WTC11 (cell line): ENCODE measurements around the gene DMXL2. TPM values are rescaled to one million over a fixed set of nuclear protein-coding genes. Genes with fewer than 3 reads are reported as not detected.

Experiments used
- ATAC-seq: fragments of 200-7000 bp; cut with Tn5 transposase; 2 replicates; pipeline ENCODE4 v1.10.0; 2021; ENCODE audit warnings: mild to moderate bottlenecking, moderate library complexity
- CTCF ChIA-PET: fragments of 300-600 bp; sonication (Branson Sonifier 250); formaldehyde crosslinking; loops from one replicate; lab custom pipeline; 2021; ENCODE audit warnings: antibody characterized with exemption; lab: Charles Lee
- POLR2A ChIA-PET: fragments of 350-600 bp; sonication (Branson Sonifier 250); formaldehyde crosslinking; loops from one replicate; lab custom pipeline; 2021; ENCODE audit warnings: antibody characterized with exemption; lab: Charles Lee
- DNase-seq: peaks from one replicate; pipeline ENCODE4 v3.0.0; 2021; ENCODE audit warnings: low spot score
- H3K27ac Mint-ChIP-seq: 2 replicates; pipeline ENCODE4 v1.8.0; 2021; ENCODE audit warnings: mixed read lengths
- H3K27me3 Mint-ChIP-seq: 2 replicates; pipeline ENCODE4 v1.8.0; 2021; ENCODE audit warnings: low read depth, mild to moderate bottlenecking, moderate library complexity, mixed read lengths
- H3K36me3 Mint-ChIP-seq: 2 replicates; pipeline ENCODE4 v1.8.0; 2021; ENCODE audit warnings: mixed read lengths
- H3K4me1 Mint-ChIP-seq: 2 replicates; pipeline ENCODE4 v1.8.0; 2022; ENCODE audit warnings: mixed read lengths
- H3K4me3 Mint-ChIP-seq: 2 replicates; pipeline ENCODE4 v1.8.0; 2021; ENCODE audit warnings: mild to moderate bottlenecking, moderate library complexity, mixed read lengths
- H3K9me3 Mint-ChIP-seq: 2 replicates; pipeline ENCODE4 v1.8.0; 2021; ENCODE audit warnings: mixed read lengths
- ATF1 ChIP-seq: sonication (generic); formaldehyde crosslinking; IDR thresholded peaks from 2 replicates; pipeline ENCODE4 v1.8.1; 2023; ENCODE audit warnings: mild to moderate bottlenecking, moderate library complexity, missing genetic modification reagents
- CREM ChIP-seq: sonication (generic); formaldehyde crosslinking; IDR thresholded peaks from 2 replicates; pipeline ENCODE4 v1.8.1; 2022; ENCODE audit warnings: mild to moderate bottlenecking, missing genetic modification reagents, moderate library complexity
- GRHL2 ChIP-seq: fragments of 250-450 bp; sonication (Bioruptor Pico); IDR thresholded peaks from 2 replicates; pipeline ENCODE4 v1.8.0; 2022; ENCODE audit warnings: mild to moderate bottlenecking, moderate library complexity; ENCODE audit not compliant: insufficient replicate concordance, severe bottlenecking
- NFYB ChIP-seq: sonication (generic); formaldehyde crosslinking; conservative IDR thresholded peaks from 2 replicates; pipeline ENCODE4 v1.8.0; 2022; ENCODE audit warnings: low read depth, missing genetic modification reagents
- SOX15 ChIP-seq: fragments of 250-450 bp; sonication (Bioruptor Pico); IDR thresholded peaks from 2 replicates; pipeline ENCODE4 v1.9.0; 2021; ENCODE audit warnings: mild to moderate bottlenecking
- STAT6 ChIP-seq: sonication (generic); formaldehyde crosslinking; conservative IDR thresholded peaks from 2 replicates; pipeline ENCODE4 v1.8.1; 2023; ENCODE audit warnings: mild to moderate bottlenecking, low read depth, missing genetic modification reagents, moderate library complexity
- ZNF219 ChIP-seq: sonication (generic); formaldehyde crosslinking; IDR thresholded peaks from 2 replicates; pipeline ENCODE4 v1.8.0; 2023; ENCODE audit warnings: missing genetic modification reagents, mild to moderate bottlenecking, borderline replicate concordance
- ZNF281 ChIP-seq: sonication (generic); formaldehyde crosslinking; IDR thresholded peaks from 2 replicates; pipeline ENCODE4 v1.8.0; 2023; ENCODE audit warnings: mild to moderate bottlenecking, missing genetic modification reagents
- ZNF317 ChIP-seq: sonication (generic); formaldehyde crosslinking; IDR thresholded peaks from 2 replicates; pipeline ENCODE4 v1.8.1; 2023; ENCODE audit warnings: low read depth, mild to moderate bottlenecking, moderate library complexity, missing genetic modification reagents, borderline replicate concordance
- ZNF396 ChIP-seq: fragments of 250-450 bp; sonication (Bioruptor Pico); IDR thresholded peaks from 2 replicates; pipeline ENCODE4 v1.8.0; 2021; ENCODE audit warnings: mild to moderate bottlenecking, moderate library complexity, borderline replicate concordance
- ZNF425 ChIP-seq: fragments of 250-450 bp; sonication (Bioruptor Pico); conservative IDR thresholded peaks from 2 replicates; pipeline ENCODE4 v1.9.0; 2021; ENCODE audit warnings: mild to moderate bottlenecking
- ZNF532 ChIP-seq: fragments of 250-450 bp; sonication (Bioruptor Pico); IDR thresholded peaks from 2 replicates; pipeline ENCODE4 v1.9.0; 2021; ENCODE audit warnings: mild to moderate bottlenecking, borderline replicate concordance
- total RNA-seq: library from RNA; stranded (reverse); gene quantifications from 3 replicates; pipeline ENCODE4 v1.2.3, GENCODE V29; 2021
- TF ChIP-seq, protein P1 (sequence below): sonication (generic); formaldehyde crosslinking; IDR thresholded peaks from 2 replicates; pipeline ENCODE4 v1.8.0; 2022; ENCODE audit warnings: mild to moderate bottlenecking, missing genetic modification reagents
- TF ChIP-seq, protein P2 (sequence below): sonication (generic); formaldehyde crosslinking; conservative IDR thresholded peaks from 2 replicates; pipeline ENCODE4 v1.8.1; 2022; ENCODE audit warnings: mild to moderate bottlenecking, missing genetic modification reagents
- TF ChIP-seq, protein P3 (sequence below): fragments of 200-600 bp; IDR thresholded peaks from 2 replicates; pipeline ENCODE4 v1.8.0; 2022; ENCODE audit warnings: antibody characterized with exemption
- TF ChIP-seq, protein P4 (sequence below): sonication (generic); formaldehyde crosslinking; IDR thresholded peaks from 2 replicates; pipeline ENCODE4 v1.8.0; 2023; ENCODE audit warnings: missing genetic modification reagents, mild to moderate bottlenecking, borderline replicate concordance

DMXL2 gene
- total RNA-seq, 1 experiment from 2014 or later: 10.4 TPM

DNA sequence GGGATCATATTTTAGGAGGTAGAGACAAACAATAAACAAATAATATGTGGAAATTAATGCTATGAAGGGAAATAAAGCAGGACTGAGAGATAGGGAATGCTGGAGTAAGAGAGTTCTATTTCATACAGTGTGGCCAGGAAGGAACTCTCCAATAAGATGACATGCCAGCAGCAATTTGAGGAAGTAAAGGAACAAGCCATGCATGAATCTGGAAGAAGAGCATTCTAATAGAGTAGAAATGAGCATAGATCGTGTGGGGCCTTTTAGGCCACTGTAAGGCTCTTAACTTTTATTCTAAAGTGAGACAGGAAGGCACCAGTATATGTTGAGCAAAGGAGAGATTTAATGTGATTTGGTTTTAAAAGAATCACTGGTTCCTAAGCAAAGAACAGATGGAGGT is 126.3 kb downstream of the DMXL2 start:
- Mint-ChIP-seq H3K4me3 (no peak overlapping the region), H3K4me1 (no peaks in the 10 kb centered on the region), H3K27ac (no peak overlapping the region), H3K9me3 (no peaks in the 10 kb centered on the region), H3K27me3 (no peaks in the 10 kb centered on the region), H3K36me3 (no peaks in the 10 kb centered on the region)
- CTCF ChIA-PET: no interaction called here
- POLR2A ChIA-PET: no interaction called here
- TF ChIP-seq ZNF317 (CRISPR knock-in tag) (no peak), CREM (CRISPR knock-in tag) (no peak), ZNF281 (CRISPR knock-in tag) (no peak), ZNF532 (CRISPR knock-in tag) (no peak), ZNF219 (CRISPR knock-in tag) (no peak), SOX15 (CRISPR knock-in tag) (no peak), ZNF396 (no peak), STAT6 (CRISPR knock-in tag) (no peak), GRHL2 (CRISPR knock-in tag) (no peak), ATF1 (CRISPR knock-in tag) (no peak), NFYB (no peak), ZNF425 (CRISPR knock-in tag) (no peak)
- TF ChIP-seq, protein P1, sequence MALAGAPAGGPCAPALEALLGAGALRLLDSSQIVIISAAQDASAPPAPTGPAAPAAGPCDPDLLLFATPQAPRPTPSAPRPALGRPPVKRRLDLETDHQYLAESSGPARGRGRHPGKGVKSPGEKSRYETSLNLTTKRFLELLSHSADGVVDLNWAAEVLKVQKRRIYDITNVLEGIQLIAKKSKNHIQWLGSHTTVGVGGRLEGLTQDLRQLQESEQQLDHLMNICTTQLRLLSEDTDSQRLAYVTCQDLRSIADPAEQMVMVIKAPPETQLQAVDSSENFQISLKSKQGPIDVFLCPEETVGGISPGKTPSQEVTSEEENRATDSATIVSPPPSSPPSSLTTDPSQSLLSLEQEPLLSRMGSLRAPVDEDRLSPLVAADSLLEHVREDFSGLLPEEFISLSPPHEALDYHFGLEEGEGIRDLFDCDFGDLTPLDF (CRISPR knock-in tag): no peak
- TF ChIP-seq, protein P2, sequence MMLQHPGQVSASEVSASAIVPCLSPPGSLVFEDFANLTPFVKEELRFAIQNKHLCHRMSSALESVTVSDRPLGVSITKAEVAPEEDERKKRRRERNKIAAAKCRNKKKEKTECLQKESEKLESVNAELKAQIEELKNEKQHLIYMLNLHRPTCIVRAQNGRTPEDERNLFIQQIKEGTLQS (CRISPR knock-in tag): no peak
- TF ChIP-seq, protein P3, sequence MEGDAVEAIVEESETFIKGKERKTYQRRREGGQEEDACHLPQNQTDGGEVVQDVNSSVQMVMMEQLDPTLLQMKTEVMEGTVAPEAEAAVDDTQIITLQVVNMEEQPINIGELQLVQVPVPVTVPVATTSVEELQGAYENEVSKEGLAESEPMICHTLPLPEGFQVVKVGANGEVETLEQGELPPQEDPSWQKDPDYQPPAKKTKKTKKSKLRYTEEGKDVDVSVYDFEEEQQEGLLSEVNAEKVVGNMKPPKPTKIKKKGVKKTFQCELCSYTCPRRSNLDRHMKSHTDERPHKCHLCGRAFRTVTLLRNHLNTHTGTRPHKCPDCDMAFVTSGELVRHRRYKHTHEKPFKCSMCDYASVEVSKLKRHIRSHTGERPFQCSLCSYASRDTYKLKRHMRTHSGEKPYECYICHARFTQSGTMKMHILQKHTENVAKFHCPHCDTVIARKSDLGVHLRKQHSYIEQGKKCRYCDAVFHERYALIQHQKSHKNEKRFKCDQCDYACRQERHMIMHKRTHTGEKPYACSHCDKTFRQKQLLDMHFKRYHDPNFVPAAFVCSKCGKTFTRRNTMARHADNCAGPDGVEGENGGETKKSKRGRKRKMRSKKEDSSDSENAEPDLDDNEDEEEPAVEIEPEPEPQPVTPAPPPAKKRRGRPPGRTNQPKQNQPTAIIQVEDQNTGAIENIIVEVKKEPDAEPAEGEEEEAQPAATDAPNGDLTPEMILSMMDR: no peak
- TF ChIP-seq, protein P4, sequence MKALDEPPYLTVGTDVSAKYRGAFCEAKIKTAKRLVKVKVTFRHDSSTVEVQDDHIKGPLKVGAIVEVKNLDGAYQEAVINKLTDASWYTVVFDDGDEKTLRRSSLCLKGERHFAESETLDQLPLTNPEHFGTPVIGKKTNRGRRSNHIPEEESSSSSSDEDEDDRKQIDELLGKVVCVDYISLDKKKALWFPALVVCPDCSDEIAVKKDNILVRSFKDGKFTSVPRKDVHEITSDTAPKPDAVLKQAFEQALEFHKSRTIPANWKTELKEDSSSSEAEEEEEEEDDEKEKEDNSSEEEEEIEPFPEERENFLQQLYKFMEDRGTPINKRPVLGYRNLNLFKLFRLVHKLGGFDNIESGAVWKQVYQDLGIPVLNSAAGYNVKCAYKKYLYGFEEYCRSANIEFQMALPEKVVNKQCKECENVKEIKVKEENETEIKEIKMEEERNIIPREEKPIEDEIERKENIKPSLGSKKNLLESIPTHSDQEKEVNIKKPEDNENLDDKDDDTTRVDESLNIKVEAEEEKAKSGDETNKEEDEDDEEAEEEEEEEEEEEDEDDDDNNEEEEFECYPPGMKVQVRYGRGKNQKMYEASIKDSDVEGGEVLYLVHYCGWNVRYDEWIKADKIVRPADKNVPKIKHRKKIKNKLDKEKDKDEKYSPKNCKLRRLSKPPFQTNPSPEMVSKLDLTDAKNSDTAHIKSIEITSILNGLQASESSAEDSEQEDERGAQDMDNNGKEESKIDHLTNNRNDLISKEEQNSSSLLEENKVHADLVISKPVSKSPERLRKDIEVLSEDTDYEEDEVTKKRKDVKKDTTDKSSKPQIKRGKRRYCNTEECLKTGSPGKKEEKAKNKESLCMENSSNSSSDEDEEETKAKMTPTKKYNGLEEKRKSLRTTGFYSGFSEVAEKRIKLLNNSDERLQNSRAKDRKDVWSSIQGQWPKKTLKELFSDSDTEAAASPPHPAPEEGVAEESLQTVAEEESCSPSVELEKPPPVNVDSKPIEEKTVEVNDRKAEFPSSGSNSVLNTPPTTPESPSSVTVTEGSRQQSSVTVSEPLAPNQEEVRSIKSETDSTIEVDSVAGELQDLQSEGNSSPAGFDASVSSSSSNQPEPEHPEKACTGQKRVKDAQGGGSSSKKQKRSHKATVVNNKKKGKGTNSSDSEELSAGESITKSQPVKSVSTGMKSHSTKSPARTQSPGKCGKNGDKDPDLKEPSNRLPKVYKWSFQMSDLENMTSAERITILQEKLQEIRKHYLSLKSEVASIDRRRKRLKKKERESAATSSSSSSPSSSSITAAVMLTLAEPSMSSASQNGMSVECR (CRISPR knock-in tag): no peak
- DNase-seq (no peak), ATAC-seq (no peak)
